Esophagus squamous epithelium (tissue), 5 donors: Measurements from ENCODE around the gene PLA1A. TPM values are rescaled to one million over a fixed set of nuclear protein-coding genes. Genes with fewer than 3 reads are reported as not detected.
"Not testable (repeated sequence)": the region's sequence is repeated elsewhere in the genome, so short reads cannot be mapped to it uniquely, and the experiment has no call there.

Source experiments
- DNase-seq: peaks from one replicate; lab custom pipeline; 2025; lab: John Stamatoyannopoulos, UW
- H3K27ac ChIP-seq, 4 donors: fragments of 200-600 bp; sonication (generic); one replicate each; pipeline ENCODE4 v1.5.1; 2016 to 2019; ENCODE audit warnings: mild to moderate bottlenecking in 1 of 4
- H3K27me3 ChIP-seq, 4 donors: fragments of 200-600 bp; sonication (generic); 1 replicate in 3 of 4; 2 replicates in 1 of 4; pipeline versions ENCODE4 v1.5.1 to v1.6.0; 2017 to 2021; ENCODE audit warnings: antibody characterized with exemption in 1 of 4
- H3K36me3 ChIP-seq, 3 donors: fragments of 200-600 bp; sonication (generic); one replicate each; pipeline ENCODE4 v1.5.1; 2016 to 2019
- H3K4me1 ChIP-seq, 3 donors: fragments of 200-600 bp; sonication (generic); one replicate each; pipeline ENCODE4 v1.5.1; 2017 to 2019
- H3K4me3 ChIP-seq, 4 donors: fragments of 200-600 bp; sonication (generic); 1 replicate in 3 of 4; 2 replicates in 1 of 4; pipeline ENCODE4 v1.5.1; 2016 to 2019; ENCODE audit warnings: mild to moderate bottlenecking in 2 of 4, moderate library complexity in 1 of 4
- H3K9me3 ChIP-seq, 3 donors: fragments of 200-600 bp; sonication (generic); one replicate each; pipeline ENCODE4 v1.5.1; 2016 to 2019
- POLR2A ChIP-seq, 4 donors: fragments of 450-650 bp; IDR thresholded peaks; one replicate each; pipeline ENCODE4 v1.6.1; 2017; ENCODE audit warnings: antibody characterized with exemption in 4 of 4, mild to moderate bottlenecking in 4 of 4, moderate library complexity in 3 of 4
- WGBS, 2 donors: methylation state at CpG; one replicate each; pipeline ENCODE4 v1.1.5; 2018; 5-methylcytosine and 5-hydroxymethylcytosine counted together
- intact Hi-C: fragments of 100-400 bp; cut with DNase I; formaldehyde crosslinking; loops from one replicate; pipeline ENCODE4 v1.15.0; 2022
- total RNA-seq, 4 donors: library from RNA; depleted of rRNA; stranded (reverse); fragments of >200 nt; gene quantifications; one replicate each; pipeline ENCODE4 v1.1.0, GENCODE V29; 2016
- TF ChIP-seq, protein P1 (sequence below), 6 experiments: fragments of 450-650 bp in 4 of 6; fragments of 200-600 bp in 2 of 6; sonication (generic) in 2 of 6; IDR thresholded peaks; one replicate each; pipeline ENCODE4 v1.5.1; 2016 to 2019; ENCODE audit warnings: antibody characterized with exemption in 6 of 6, mild to moderate bottlenecking in 4 of 6, moderate library complexity in 4 of 6
- donor health status: DM: yes; HTN: yes; CAD: no.

PLA1A gene
- total RNA-seq, 4 donors from 2014 or later: 0.41 to 1.5 (median 0.79) TPM; not detected in 1

DNA sequence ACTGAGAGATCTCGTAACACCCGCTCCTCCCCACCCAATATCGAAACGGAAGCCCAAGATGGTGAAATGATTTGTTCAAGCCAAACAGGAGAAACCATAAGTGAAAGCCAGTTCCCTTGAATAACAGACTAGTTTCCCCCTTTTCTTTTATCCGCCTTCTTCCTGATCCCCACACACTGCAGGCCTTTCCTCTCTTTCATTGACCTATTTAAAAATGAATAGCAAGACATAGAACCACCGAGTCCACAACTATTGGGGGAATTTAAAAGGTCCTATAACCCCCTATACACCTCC lies 79.9 kb downstream of the PLA1A start:
- TF ChIP-seq, protein P1, sequence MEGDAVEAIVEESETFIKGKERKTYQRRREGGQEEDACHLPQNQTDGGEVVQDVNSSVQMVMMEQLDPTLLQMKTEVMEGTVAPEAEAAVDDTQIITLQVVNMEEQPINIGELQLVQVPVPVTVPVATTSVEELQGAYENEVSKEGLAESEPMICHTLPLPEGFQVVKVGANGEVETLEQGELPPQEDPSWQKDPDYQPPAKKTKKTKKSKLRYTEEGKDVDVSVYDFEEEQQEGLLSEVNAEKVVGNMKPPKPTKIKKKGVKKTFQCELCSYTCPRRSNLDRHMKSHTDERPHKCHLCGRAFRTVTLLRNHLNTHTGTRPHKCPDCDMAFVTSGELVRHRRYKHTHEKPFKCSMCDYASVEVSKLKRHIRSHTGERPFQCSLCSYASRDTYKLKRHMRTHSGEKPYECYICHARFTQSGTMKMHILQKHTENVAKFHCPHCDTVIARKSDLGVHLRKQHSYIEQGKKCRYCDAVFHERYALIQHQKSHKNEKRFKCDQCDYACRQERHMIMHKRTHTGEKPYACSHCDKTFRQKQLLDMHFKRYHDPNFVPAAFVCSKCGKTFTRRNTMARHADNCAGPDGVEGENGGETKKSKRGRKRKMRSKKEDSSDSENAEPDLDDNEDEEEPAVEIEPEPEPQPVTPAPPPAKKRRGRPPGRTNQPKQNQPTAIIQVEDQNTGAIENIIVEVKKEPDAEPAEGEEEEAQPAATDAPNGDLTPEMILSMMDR (IDR thresholded peaks at IDR 0.05): no peak
- TF ChIP-seq POLR2A (IDR thresholded peaks at IDR 0.05): no peak
- Histone ChIP-seq H3K4me3 (peak overlapping the region; percentile 66 to 87 (median 78)), H3K4me1 (peaks cover 0 to 23% (median 14%) of the 10 kb centered on the region in 3 donors), H3K27me3 (no peaks in the 10 kb centered on the region), H3K9me3 (no peaks in the 10 kb centered on the region), H3K36me3 (peaks cover 5 to 26% (median 11%) of the 10 kb centered on the region in 3 donors), H3K27ac (peak overlapping the region; percentile 89 to 98 (median 96))
- 3 to 6% methylated on average over 6 of the region's 6 CpGs for WGBS, 2 donors
- no peak for DNase-seq
- intact Hi-C loops: no loop called here

- intact Hi-C loops, H3K9me3 ChIP-seq, H3K27ac ChIP-seq, DNase-seq, H3K27me3 ChIP-seq, H3K4me3 ChIP-seq: not testable (repeated sequence)
- Histone ChIP-seq H3K4me1 (peaks cover 0 to 23% (median 14%) of the 10 kb centered on the region in 3 donors), H3K36me3 (peaks cover 0 to 20% (median 7%) of the 10 kb centered on the region in 3 donors)
- WGBS, 2 donors: 92 to 98% methylated on average over 9 to 10 of the region's 10 CpGs
Observed at GRCh38 chr3:119678209-119678608, 80.5 kb downstream of the PLA1A start.

Other genes with a start within 250 kb of the PLA1A start
- gene TMEM39A, start 134.3 kb upstream of the PLA1A start, total RNA-seq: 10 to 100 TPM; 14.3 to 26.5 (median 21.0) TPM
- gene POGLUT1, start 128.9 kb upstream of the PLA1A start, total RNA-seq: 10 to 100 TPM in 2 of 4 donors, 1 to 10 TPM in 2; 5.6 to 18.9 (median 9.5) TPM
- gene TIMMDC1, start 99.3 kb upstream of the PLA1A start, total RNA-seq: 10 to 100 TPM; 16.2 to 52.8 (median 45.8) TPM
- 1 to 10 TPM in 1 of 4 donors, under 1 TPM in 1, not detected in 2; 0.13 to 1.3 TPM for gene CD80, start 38.3 kb upstream of the PLA1A start, total RNA-seq
- gene ADPRH, start 18.4 kb upstream of the PLA1A start, total RNA-seq: 1 to 10 TPM in 3 of 4 donors, under 1 TPM in 1; 0.66 to 5.1 (median 2.9) TPM
- gene POPDC2, start 62.7 kb downstream of the PLA1A start, total RNA-seq: 1 to 10 TPM in 1 of 4 donors, under 1 TPM in 2, not detected in 1; 0.18 to 3.8 (median 0.91) TPM
- gene COX17, start 79.5 kb downstream of the PLA1A start, total RNA-seq: 10 to 100 TPM; 10.8 to 33.9 (median 24.6) TPM
- gene CFAP91, start 105.1 kb downstream of the PLA1A start, total RNA-seq: 1 to 10 TPM in 2 of 4 donors, under 1 TPM in 1, not detected in 1; 0.68 to 2.7 (median 1.5) TPM
- not detected for gene NR1I2, start 184.2 kb downstream of the PLA1A start, total RNA-seq